GM18907 (cell line): ENCODE data around the gene TRIM74.
"Not testable (repeated sequence)": the region's sequence is repeated elsewhere in the genome, so short reads cannot be mapped to it uniquely, and the experiment has no call there.

Source experiments
- ATAC-seq: cut with Tn5 transposase; IDR thresholded peaks from one replicate; pipeline ENCODE4 v1.9.1; 2021; ENCODE audit warnings: mild to moderate bottlenecking, moderate library complexity; ENCODE audit not compliant: unreplicated experiment

The TRIM74 gene

GRCh38 chr7:72913750-72914149 is 55.5 kb downstream of the TRIM74 start:
- not testable (repeated sequence) for ATAC-seq

- ATAC-seq, result not testable (repeated sequence)
Measured at GRCh38 chr7:72911395-72911794, 57.9 kb downstream of the TRIM74 start.
